Measurements from ENCODE around the gene ACE2. TPM values are rescaled to one million over a fixed set of nuclear protein-coding genes. Genes with fewer than 3 reads are reported as not detected.

ACE2 gene
- total RNA-seq, 1 experiment from 2014 or later = 1.8 TPM

DNA sequence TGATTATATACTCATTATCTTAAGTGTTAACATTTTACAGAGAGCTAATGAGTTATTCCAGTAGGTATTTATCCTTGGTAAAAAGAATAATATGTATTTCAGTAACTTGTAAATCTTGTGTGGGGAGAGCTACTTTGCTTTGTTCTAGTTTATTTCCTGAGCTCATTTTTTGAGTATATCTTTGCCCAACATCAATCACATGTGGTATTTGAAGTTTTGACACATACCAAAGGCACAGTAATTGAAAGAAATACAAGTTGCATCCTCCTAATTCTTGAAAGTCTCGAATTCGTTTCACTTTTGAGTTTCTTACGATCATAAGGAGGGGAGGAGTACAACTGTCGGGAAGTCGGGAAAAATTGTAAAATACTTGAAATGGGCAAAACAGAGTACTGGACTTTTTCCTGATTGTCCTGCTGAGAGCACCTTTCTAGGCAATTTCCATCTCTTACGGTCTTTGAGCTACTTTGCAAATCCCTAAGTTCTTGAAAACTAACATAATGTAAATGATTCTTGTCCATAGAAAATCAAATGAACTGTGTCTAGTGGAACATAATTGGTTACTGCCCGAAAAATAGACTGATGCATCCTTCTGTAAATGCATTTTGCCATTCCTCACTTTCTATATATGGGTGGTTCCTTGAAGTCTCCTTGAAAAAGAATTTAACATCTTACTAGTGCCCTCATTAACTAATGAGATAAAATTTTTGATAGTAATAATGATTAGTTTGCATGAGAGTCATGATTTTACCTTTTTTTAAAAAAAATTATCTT lies 43.2 kb upstream of the ACE2 start:
- CTCF ChIA-PET = no interaction called here
- DNase-seq = no peak
- TF ChIP-seq, protein P1, sequence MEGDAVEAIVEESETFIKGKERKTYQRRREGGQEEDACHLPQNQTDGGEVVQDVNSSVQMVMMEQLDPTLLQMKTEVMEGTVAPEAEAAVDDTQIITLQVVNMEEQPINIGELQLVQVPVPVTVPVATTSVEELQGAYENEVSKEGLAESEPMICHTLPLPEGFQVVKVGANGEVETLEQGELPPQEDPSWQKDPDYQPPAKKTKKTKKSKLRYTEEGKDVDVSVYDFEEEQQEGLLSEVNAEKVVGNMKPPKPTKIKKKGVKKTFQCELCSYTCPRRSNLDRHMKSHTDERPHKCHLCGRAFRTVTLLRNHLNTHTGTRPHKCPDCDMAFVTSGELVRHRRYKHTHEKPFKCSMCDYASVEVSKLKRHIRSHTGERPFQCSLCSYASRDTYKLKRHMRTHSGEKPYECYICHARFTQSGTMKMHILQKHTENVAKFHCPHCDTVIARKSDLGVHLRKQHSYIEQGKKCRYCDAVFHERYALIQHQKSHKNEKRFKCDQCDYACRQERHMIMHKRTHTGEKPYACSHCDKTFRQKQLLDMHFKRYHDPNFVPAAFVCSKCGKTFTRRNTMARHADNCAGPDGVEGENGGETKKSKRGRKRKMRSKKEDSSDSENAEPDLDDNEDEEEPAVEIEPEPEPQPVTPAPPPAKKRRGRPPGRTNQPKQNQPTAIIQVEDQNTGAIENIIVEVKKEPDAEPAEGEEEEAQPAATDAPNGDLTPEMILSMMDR (IDR thresholded peaks at IDR 0.05; ENCODE audit: insufficient read depth in 1 of 2, low read depth in 1 of 2, low read length in 1 of 2, severe bottlenecking in 1 of 2, unreplicated experiment in 1 of 2) = no peak
- Mint-ChIP-seq H3K27ac (ENCODE audit: unreplicated experiment) (no peak overlapping the region), H3K36me3 (ENCODE audit: insufficient read depth, unreplicated experiment) (no peaks in the 10 kb centered on the region), H3K4me3 (ENCODE audit: unreplicated experiment) (no peak overlapping the region), H3K9me3 (ENCODE audit: unreplicated experiment) (no peaks in the 10 kb centered on the region), H3K4me1 (ENCODE audit: low read depth, unreplicated experiment) (no peaks in the 10 kb centered on the region), H3K27me3 (ENCODE audit: insufficient read depth, unreplicated experiment) (no peaks in the 10 kb centered on the region)
- no peaks in the 10 kb centered on the region for H3K9me3 ChIP-seq
- intact Hi-C loops (cut with micrococcal nuclease; ENCODE audit: unreplicated experiment) = loop anchor here (2.0 to 10.0 kb wide), 2 partner anchors 49 to 299 kb away; no protein-coding TSS in a partner anchor
- no peak overlapping the region for H3K4me3 ChIP-seq (ENCODE audit: low read depth, low read length)
- POLR2A ChIA-PET = no interaction called here
- no peaks in the 10 kb centered on the region for H3K36me3 ChIP-seq (ENCODE audit: control insufficient read depth, insufficient read depth, low read length)
- no peaks in the 10 kb centered on the region for H3K27me3 ChIP-seq (replicated peaks; ENCODE audit: control insufficient read depth, insufficient read depth, low read length)
- no TSS peak for BruUV-seq (replicated peaks)
- no peaks in the 10 kb centered on the region for H3K4me1 ChIP-seq

DNA sequence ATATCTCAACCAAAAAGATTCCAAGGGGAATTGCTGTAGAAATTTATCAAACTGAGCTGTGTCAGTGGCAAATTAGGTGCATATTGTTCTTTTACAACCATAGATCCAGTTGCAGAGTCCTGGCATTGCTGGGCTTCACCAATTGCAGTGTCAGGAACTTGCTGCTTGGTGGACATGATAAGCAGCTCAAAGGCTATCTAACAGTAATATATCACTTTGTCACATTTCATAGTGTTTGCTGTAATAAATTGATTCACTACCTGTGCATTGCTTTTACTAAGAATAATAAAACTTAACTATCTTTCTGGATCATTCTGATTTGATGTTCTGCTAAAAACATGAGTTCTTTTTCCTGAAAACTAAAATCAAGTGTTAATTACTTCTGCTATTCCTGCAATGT lies 30.9 kb upstream of the ACE2 start:
- Mint-ChIP-seq H3K4me3 (ENCODE audit: unreplicated experiment) (no peak overlapping the region), H3K27ac (ENCODE audit: unreplicated experiment) (no peak overlapping the region), H3K4me1 (ENCODE audit: low read depth, unreplicated experiment) (no peaks in the 10 kb centered on the region), H3K36me3 (ENCODE audit: insufficient read depth, unreplicated experiment) (no peaks in the 10 kb centered on the region), H3K9me3 (ENCODE audit: unreplicated experiment) (no peaks in the 10 kb centered on the region), H3K27me3 (ENCODE audit: insufficient read depth, unreplicated experiment) (peaks cover 2% of the 10 kb centered on the region)
- Histone ChIP-seq H3K4me1 (no peaks in the 10 kb centered on the region), H3K36me3 (ENCODE audit: control insufficient read depth, insufficient read depth, low read length) (no peaks in the 10 kb centered on the region), H3K4me3 (ENCODE audit: low read depth, low read length) (no peak overlapping the region), H3K9me3 (no peaks in the 10 kb centered on the region), H3K27me3 (replicated peaks; ENCODE audit: control insufficient read depth, insufficient read depth, low read length) (no peaks in the 10 kb centered on the region)
- no TSS peak for BruUV-seq (replicated peaks)
- DNase-seq = no peak
- CTCF ChIA-PET = no interaction called here
- POLR2A ChIA-PET = no interaction called here
- TF ChIP-seq, protein P1 (IDR thresholded peaks at IDR 0.05; ENCODE audit: insufficient read depth in 1 of 2, low read depth in 1 of 2, low read length in 1 of 2, severe bottlenecking in 1 of 2, unreplicated experiment in 1 of 2) = no peak
- intact Hi-C loops (cut with micrococcal nuclease; ENCODE audit: unreplicated experiment) = no loop called here

DNA sequence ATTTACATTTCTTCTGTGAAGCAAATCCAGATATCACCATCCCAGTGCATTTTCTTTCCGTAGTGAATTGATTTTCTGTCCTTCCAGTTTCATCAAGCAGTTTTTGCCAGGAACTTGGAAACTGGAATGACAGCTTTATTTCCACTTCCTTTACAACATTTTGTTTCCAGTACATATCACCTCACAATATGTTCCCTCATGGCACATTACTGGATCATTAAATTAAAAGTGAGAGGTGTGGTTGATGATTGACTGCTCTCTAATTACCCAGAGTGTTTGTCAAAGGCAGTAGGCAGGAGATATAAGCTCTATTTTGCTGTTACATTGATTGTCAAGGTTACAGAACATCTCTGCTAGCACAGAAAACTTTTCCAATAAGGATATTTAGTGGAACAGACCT lies 22.3 kb upstream of the ACE2 start:
- ChIA-PET POLR2A (no interaction called here), CTCF (no interaction called here)
- no peaks in the 10 kb centered on the region for H3K36me3 Mint-ChIP-seq (ENCODE audit: insufficient read depth, unreplicated experiment)
- Histone ChIP-seq H3K9me3 (no peaks in the 10 kb centered on the region), H3K4me1 (peaks cover 9% of the 10 kb centered on the region), H3K36me3 (ENCODE audit: control insufficient read depth, insufficient read depth, low read length) (no peaks in the 10 kb centered on the region), H3K27me3 (replicated peaks; ENCODE audit: control insufficient read depth, insufficient read depth, low read length) (no peaks in the 10 kb centered on the region), H3K4me3 (ENCODE audit: low read depth, low read length) (no peak overlapping the region)
- H3K9me3 Mint-ChIP-seq (ENCODE audit: unreplicated experiment) = no peaks in the 10 kb centered on the region
- TF ChIP-seq, protein P1 (IDR thresholded peaks at IDR 0.05; ENCODE audit: insufficient read depth in 1 of 2, low read depth in 1 of 2, low read length in 1 of 2, severe bottlenecking in 1 of 2, unreplicated experiment in 1 of 2) = no peak
- no peak overlapping the region for H3K4me3 Mint-ChIP-seq (ENCODE audit: unreplicated experiment)
- no peak overlapping the region for H3K27ac Mint-ChIP-seq (ENCODE audit: unreplicated experiment)
- intact Hi-C loops (cut with micrococcal nuclease; ENCODE audit: unreplicated experiment) = no loop called here
- no peak for DNase-seq
- H3K27me3 Mint-ChIP-seq (ENCODE audit: insufficient read depth, unreplicated experiment) = no peaks in the 10 kb centered on the region
- H3K4me1 Mint-ChIP-seq (ENCODE audit: low read depth, unreplicated experiment) = no peaks in the 10 kb centered on the region
- no TSS peak for BruUV-seq (replicated peaks)
